Liver (tissue), 3 donors: ENCODE data around the gene ZC3H8.

Experiments
- EGR1 ChIP-seq, 2 donors: IDR thresholded peaks; 2 replicates each; pipeline ENCODE4 v1.6.1; 2016 to 2018; ENCODE audit warnings: antibody characterized with exemption in 2 of 2, low read depth in 2 of 2
- GABPA ChIP-seq, 2 donors: IDR thresholded peaks in 1 of 2; conservative IDR thresholded peaks in 1 of 2; 2 replicates each; pipeline ENCODE4 v1.6.1; 2016; ENCODE audit warnings: antibody characterized with exemption in 2 of 2, mild to moderate bottlenecking in 1 of 2, moderate library complexity in 1 of 2
- HNF4A ChIP-seq, 2 donors: conservative IDR thresholded peaks; 2 replicates each; pipeline ENCODE4 v1.6.1; 2016; ENCODE audit warnings: antibody characterized with exemption in 2 of 2, mild to moderate bottlenecking in 2 of 2
- NR2F2 ChIP-seq: IDR thresholded peaks from 2 replicates; pipeline ENCODE4 v1.6.1; 2016; ENCODE audit warnings: antibody characterized with exemption
- SP1 ChIP-seq: IDR thresholded peaks from 2 replicates; pipeline ENCODE4 v1.6.1; 2018; ENCODE audit warnings: antibody characterized with exemption, mild to moderate bottlenecking
- TAF1 ChIP-seq: conservative IDR thresholded peaks from 2 replicates; pipeline ENCODE4 v1.6.1; 2016; ENCODE audit warnings: antibody characterized with exemption, mild to moderate bottlenecking
- YY1 ChIP-seq: IDR thresholded peaks from 2 replicates; pipeline ENCODE4 v1.6.1; 2016; ENCODE audit warnings: antibody characterized with exemption, mild to moderate bottlenecking
- TF ChIP-seq, protein P1 (sequence below): fragments of 150-350 bp; IDR thresholded peaks from 2 replicates; pipeline ENCODE4 v1.5.1; 2017; ENCODE audit warnings: improper control_type of control experiment, low read depth, low read length; ENCODE audit not compliant: missing input control
- TF ChIP-seq, protein P2 (sequence below): IDR thresholded peaks from 2 replicates; pipeline ENCODE4 v1.6.1; 2016; ENCODE audit warnings: antibody characterized with exemption, mild to moderate bottlenecking
- TF ChIP-seq, protein P3 (sequence below): IDR thresholded peaks from 2 replicates; pipeline ENCODE4 v1.6.1; 2016; ENCODE audit warnings: antibody characterized with exemption
- donor health status: healthy.
- donor health status: healthy.

DNA sequence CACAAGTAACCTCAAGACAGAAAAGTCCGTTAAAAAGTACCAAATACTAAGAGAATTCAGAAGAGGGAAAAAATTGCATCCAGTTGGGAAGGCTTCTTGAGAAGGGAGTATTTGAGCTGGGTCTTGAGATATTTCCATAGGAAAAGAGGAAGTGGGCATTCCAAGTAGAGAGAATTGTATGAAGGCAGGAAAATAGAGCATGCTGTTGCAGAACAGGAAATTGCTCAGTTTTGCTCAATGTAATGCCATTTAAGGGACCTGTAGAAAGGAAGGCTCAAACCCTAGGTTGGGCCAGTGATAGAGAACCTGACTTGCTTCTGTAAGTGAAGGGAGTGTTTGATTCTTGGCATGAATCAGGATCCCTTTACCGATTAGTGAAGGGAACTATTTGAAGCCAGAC, 1.0 kb upstream of the ZC3H8 start:
- no peak for TF ChIP-seq YY1
- no peak for TF ChIP-seq SP1
- TF ChIP-seq, protein P1, sequence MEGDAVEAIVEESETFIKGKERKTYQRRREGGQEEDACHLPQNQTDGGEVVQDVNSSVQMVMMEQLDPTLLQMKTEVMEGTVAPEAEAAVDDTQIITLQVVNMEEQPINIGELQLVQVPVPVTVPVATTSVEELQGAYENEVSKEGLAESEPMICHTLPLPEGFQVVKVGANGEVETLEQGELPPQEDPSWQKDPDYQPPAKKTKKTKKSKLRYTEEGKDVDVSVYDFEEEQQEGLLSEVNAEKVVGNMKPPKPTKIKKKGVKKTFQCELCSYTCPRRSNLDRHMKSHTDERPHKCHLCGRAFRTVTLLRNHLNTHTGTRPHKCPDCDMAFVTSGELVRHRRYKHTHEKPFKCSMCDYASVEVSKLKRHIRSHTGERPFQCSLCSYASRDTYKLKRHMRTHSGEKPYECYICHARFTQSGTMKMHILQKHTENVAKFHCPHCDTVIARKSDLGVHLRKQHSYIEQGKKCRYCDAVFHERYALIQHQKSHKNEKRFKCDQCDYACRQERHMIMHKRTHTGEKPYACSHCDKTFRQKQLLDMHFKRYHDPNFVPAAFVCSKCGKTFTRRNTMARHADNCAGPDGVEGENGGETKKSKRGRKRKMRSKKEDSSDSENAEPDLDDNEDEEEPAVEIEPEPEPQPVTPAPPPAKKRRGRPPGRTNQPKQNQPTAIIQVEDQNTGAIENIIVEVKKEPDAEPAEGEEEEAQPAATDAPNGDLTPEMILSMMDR: no peak
- TF ChIP-seq, protein P2, sequence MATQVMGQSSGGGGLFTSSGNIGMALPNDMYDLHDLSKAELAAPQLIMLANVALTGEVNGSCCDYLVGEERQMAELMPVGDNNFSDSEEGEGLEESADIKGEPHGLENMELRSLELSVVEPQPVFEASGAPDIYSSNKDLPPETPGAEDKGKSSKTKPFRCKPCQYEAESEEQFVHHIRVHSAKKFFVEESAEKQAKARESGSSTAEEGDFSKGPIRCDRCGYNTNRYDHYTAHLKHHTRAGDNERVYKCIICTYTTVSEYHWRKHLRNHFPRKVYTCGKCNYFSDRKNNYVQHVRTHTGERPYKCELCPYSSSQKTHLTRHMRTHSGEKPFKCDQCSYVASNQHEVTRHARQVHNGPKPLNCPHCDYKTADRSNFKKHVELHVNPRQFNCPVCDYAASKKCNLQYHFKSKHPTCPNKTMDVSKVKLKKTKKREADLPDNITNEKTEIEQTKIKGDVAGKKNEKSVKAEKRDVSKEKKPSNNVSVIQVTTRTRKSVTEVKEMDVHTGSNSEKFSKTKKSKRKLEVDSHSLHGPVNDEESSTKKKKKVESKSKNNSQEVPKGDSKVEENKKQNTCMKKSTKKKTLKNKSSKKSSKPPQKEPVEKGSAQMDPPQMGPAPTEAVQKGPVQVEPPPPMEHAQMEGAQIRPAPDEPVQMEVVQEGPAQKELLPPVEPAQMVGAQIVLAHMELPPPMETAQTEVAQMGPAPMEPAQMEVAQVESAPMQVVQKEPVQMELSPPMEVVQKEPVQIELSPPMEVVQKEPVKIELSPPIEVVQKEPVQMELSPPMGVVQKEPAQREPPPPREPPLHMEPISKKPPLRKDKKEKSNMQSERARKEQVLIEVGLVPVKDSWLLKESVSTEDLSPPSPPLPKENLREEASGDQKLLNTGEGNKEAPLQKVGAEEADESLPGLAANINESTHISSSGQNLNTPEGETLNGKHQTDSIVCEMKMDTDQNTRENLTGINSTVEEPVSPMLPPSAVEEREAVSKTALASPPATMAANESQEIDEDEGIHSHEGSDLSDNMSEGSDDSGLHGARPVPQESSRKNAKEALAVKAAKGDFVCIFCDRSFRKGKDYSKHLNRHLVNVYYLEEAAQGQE: no peak
- TF ChIP-seq, protein P3, sequence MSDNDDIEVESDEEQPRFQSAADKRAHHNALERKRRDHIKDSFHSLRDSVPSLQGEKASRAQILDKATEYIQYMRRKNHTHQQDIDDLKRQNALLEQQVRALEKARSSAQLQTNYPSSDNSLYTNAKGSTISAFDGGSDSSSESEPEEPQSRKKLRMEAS: no peak
- TF ChIP-seq HNF4A (conservative IDR thresholded peaks at IDR 0.05): no peak
- no peak for TF ChIP-seq TAF1
- no peak for TF ChIP-seq EGR1 (IDR thresholded peaks at IDR 0.05; ENCODE audit: low read depth in 2 of 2)
- TF ChIP-seq GABPA (IDR thresholded peaks at IDR 0.05 in 1 of 2, conservative IDR thresholded peaks at IDR 0.05 in 1 of 2): no peak
- TF ChIP-seq NR2F2: no peak
